ENCODE results near the gene ROBO2.

GRCh38 chr3:77271711-77272110 lies 231.8 kb downstream of the ROBO2 start:
- no peak for TF ChIP-seq EZH2 (IDR thresholded peaks at IDR 0.05; ENCODE audit: borderline replicate concordance)
- no peak for TF ChIP-seq CTCF (IDR thresholded peaks at IDR 0.05; ENCODE audit: poor library complexity)
- no peak for TF ChIP-seq EZH2phosphoT487 (IDR thresholded peaks at IDR 0.05; ENCODE audit: low read depth, severe bottlenecking, unreplicated experiment)

Data from hepatocyte (in vitro differentiated cells).